ENCODE results near the gene ZSCAN30. TPM values are rescaled to one million over a fixed set of nuclear protein-coding genes. Genes with fewer than 3 reads are reported as not detected.

Gene ZSCAN30
- total and polyA plus RNA-seq, 10 donors: 7.2 to 39.2 (median 23.9) TPM

- H3K36me3 ChIP-seq: peaks cover 12 to 97% (median 61%) of the 10 kb centered on the region in 6 donors
- 96 to 99% (median 96%) methylated on average over 6 of the region's 6 CpGs for WGBS, 5 donors
- H3K27ac ChIP-seq: peak overlapping the region in 5 of 8 donors; percentile 52 to 84 (median 74)
- no peak for DNase-seq
- intact Hi-C loops (cut with DNase I; ENCODE audit: low total_unique reads): no loop called here
- no peaks in the 10 kb centered on the region for H3K27me3 ChIP-seq (replicated peaks in 1 of 7)
- peak overlapping the region in 1 of 8 donors; percentile 27 for H3K4me3 ChIP-seq
- TF ChIP-seq POLR2A (IDR thresholded peaks at IDR 0.05) (no peak), CTCF (IDR thresholded peaks at IDR 0.05 in 8 of 11, conservative IDR thresholded peaks at IDR 0.05 in 3 of 11) (no peak), POLR2AphosphoS5 (IDR thresholded peaks at IDR 0.05) (no peak)
- peaks cover 2 to 87% (median 44%) of the 10 kb centered on the region in 8 donors for H3K9me3 ChIP-seq
- peaks cover 0 to 21% (median 12%) of the 10 kb centered on the region in 6 donors for H3K4me1 ChIP-seq
These were observed 41.6 kb downstream of the ZSCAN30 start for GRCh38 chr18:35248429-35248828.

GRCh38 chr18:35247412-35248249 lies 42.4 kb downstream of the ZSCAN30 start:
- TF ChIP-seq POLR2AphosphoS5 (IDR thresholded peaks at IDR 0.05) (peak in 1 of 3 donors; percentile 38), CTCF (IDR thresholded peaks at IDR 0.05 in 8 of 11, conservative IDR thresholded peaks at IDR 0.05 in 3 of 11) (no peak), POLR2A (IDR thresholded peaks at IDR 0.05) (no peak)
- intact Hi-C loops (cut with DNase I; ENCODE audit: low total_unique reads): no loop called here
- H3K27ac ChIP-seq: peak overlapping the region in 6 of 8 donors; percentile 52 to 84 (median 72)

GRCh38 chr18:35246831-35247230 lies 43.2 kb downstream of the ZSCAN30 start:
- no peak for TF ChIP-seq POLR2A (IDR thresholded peaks at IDR 0.05)
- TF ChIP-seq POLR2AphosphoS5 (IDR thresholded peaks at IDR 0.05): no peak
- H3K27me3 ChIP-seq (replicated peaks in 1 of 7): no peaks in the 10 kb centered on the region
- H3K4me1 ChIP-seq: peaks cover 5 to 35% (median 23%) of the 10 kb centered on the region in 6 donors
- intact Hi-C loops (cut with DNase I; ENCODE audit: low total_unique reads): no loop called here
- H3K36me3 ChIP-seq: peaks cover 12 to 93% (median 64%) of the 10 kb centered on the region in 6 donors
- H3K27ac ChIP-seq: peak overlapping the region in 6 of 8 donors; percentile 51 to 84 (median 72)
- peak overlapping the region in 1 of 8 donors; percentile 1 for H3K4me3 ChIP-seq
- peaks cover 0 to 71% (median 31%) of the 10 kb centered on the region in 8 donors for H3K9me3 ChIP-seq
- no peak for DNase-seq

More at GRCh38 chr18:35247412-35248249, 42.4 kb downstream of the ZSCAN30 start:
- H3K4me3 ChIP-seq: peak overlapping the region in 1 of 8 donors; percentile 27
- DNase-seq: no peak
- H3K36me3 ChIP-seq: peaks cover 12 to 97% (median 63%) of the 10 kb centered on the region in 6 donors
- H3K9me3 ChIP-seq: peaks cover 0 to 79% (median 36%) of the 10 kb centered on the region in 8 donors
- peaks cover 4 to 27% (median 15%) of the 10 kb centered on the region in 6 donors for H3K4me1 ChIP-seq
- no peaks in the 10 kb centered on the region for H3K27me3 ChIP-seq (replicated peaks in 1 of 7)
- 79 to 89% (median 83%) methylated on average over 14 of the region's 14 CpGs for WGBS, 5 donors

GRCh38 chr18:35245719-35246317 lies 44.2 kb downstream of the ZSCAN30 start:
- Histone ChIP-seq H3K27ac (no peak overlapping the region), H3K4me3 (no peak overlapping the region), H3K4me1 (peaks cover 5 to 41% (median 27%) of the 10 kb centered on the region in 6 donors), H3K9me3 (peaks cover 0 to 62% (median 28%) of the 10 kb centered on the region in 8 donors), H3K36me3 (peaks cover 12 to 85% (median 64%) of the 10 kb centered on the region in 6 donors), H3K27me3 (replicated peaks in 1 of 7) (no peaks in the 10 kb centered on the region)
- intact Hi-C loops (cut with DNase I; ENCODE audit: low total_unique reads): no loop called here
- 94 to 99% (median 98%) methylated on average over 4 of the region's 4 CpGs for WGBS, 5 donors
- TF ChIP-seq CTCF (IDR thresholded peaks at IDR 0.05 in 8 of 11, conservative IDR thresholded peaks at IDR 0.05 in 3 of 11) (no peak), POLR2AphosphoS5 (IDR thresholded peaks at IDR 0.05) (no peak), POLR2A (IDR thresholded peaks at IDR 0.05) (no peak)
- DNase-seq: no peak

Measured in spleen (tissue), 11 donors.